AG04449 (cell line): ENCODE data around the gene MDH1B.
A peak's percentile ranks its signal among the peaks of the same experiment; 100 is the strongest.

Source experiments
- CTCF ChIA-PET: fragments of 350-600 bp; formaldehyde crosslinking; extraction: SDS; loops from one replicate; lab custom pipeline; 2021; ENCODE audit warnings: antibody characterized with exemption; lab: Yijun Ruan, JAX
- POLR2A ChIA-PET: fragments of 400-600, 350-600 bp; formaldehyde crosslinking; extraction: SDS; loops from one replicate; lab custom pipeline; 2020; ENCODE audit warnings: antibody characterized with exemption, inconsistent platforms; lab: Yijun Ruan, JAX
- DNase-seq: peaks from one replicate; pipeline ENCODE4 v3.0.0-alpha.2; 2010; ENCODE audit warnings: low read depth, low spot score
- H3K4me3 ChIP-seq: 2 replicates; pipeline ENCODE4 v1.5.1; 2011; ENCODE audit warnings: low read depth, mild to moderate bottlenecking, control low read depth, low read length
- TF ChIP-seq, protein P1 (sequence below): IDR thresholded peaks from one replicate; pipeline ENCODE4 v1.5.1; 2011; ENCODE audit warnings: mild to moderate bottlenecking, moderate library complexity, low read length, control low read depth, inconsistent platforms; ENCODE audit not compliant: insufficient read depth; ENCODE audit errors: missing control alignments

The MDH1B gene

DNA sequence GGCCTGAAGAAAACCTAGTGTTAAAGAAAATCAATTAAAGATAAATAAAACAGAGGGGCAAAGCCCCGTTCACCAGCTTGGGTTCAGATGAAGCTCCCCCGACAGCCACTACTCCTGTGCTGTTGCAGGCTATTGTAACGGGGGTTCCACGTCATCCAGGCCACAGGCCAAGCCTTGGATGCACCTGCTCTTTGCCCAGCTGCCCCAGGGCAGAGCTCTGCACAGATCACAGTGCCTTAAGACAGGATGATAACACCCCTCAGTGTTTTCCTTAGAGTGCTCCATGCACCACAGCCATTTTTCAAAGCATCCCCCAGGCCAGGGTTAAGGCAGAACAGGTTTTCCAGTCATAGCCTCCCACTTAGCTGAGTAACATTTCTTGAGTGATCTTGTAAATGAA is 32.2 kb upstream of the MDH1B start:
- ChIA-PET POLR2A (no interaction called here), CTCF (interaction anchor here (1.6 to 1.9 kb wide), 2 partner anchors 11 to 15 kb away, joined by 5 to 11 read pairs; no protein-coding TSS in a partner anchor)
- TF ChIP-seq, protein P1, sequence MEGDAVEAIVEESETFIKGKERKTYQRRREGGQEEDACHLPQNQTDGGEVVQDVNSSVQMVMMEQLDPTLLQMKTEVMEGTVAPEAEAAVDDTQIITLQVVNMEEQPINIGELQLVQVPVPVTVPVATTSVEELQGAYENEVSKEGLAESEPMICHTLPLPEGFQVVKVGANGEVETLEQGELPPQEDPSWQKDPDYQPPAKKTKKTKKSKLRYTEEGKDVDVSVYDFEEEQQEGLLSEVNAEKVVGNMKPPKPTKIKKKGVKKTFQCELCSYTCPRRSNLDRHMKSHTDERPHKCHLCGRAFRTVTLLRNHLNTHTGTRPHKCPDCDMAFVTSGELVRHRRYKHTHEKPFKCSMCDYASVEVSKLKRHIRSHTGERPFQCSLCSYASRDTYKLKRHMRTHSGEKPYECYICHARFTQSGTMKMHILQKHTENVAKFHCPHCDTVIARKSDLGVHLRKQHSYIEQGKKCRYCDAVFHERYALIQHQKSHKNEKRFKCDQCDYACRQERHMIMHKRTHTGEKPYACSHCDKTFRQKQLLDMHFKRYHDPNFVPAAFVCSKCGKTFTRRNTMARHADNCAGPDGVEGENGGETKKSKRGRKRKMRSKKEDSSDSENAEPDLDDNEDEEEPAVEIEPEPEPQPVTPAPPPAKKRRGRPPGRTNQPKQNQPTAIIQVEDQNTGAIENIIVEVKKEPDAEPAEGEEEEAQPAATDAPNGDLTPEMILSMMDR, result no peak
- no peak for DNase-seq
- no peak overlapping the region for H3K4me3 ChIP-seq

DNA sequence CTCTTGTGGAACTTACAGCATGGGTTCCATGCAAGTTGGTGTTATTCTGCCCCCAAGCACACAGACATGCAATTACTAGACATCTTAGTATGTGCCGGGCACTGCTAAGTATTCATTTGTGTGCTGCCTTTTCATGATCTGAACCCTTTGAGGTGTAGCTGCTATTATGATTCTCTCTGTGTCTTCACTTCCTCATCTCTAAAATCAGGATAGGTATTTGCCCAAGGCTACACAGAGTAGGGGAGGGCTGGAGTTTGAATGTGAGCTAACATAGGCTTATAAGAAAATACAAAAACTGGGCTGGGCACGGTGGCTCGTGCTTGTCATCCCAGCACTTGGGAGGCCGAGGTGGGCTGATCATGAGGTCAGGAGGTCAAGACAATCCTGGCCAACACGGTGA is 27.5 kb upstream of the MDH1B start:
- TF ChIP-seq, protein P1, result no peak
- ChIA-PET CTCF (interaction anchor here (6.1 to 7.2 kb wide), 2 partner anchors 9 to 11 kb away, joined by 50 to 82 read pairs; no protein-coding TSS in a partner anchor), POLR2A (no interaction called here)

DNA sequence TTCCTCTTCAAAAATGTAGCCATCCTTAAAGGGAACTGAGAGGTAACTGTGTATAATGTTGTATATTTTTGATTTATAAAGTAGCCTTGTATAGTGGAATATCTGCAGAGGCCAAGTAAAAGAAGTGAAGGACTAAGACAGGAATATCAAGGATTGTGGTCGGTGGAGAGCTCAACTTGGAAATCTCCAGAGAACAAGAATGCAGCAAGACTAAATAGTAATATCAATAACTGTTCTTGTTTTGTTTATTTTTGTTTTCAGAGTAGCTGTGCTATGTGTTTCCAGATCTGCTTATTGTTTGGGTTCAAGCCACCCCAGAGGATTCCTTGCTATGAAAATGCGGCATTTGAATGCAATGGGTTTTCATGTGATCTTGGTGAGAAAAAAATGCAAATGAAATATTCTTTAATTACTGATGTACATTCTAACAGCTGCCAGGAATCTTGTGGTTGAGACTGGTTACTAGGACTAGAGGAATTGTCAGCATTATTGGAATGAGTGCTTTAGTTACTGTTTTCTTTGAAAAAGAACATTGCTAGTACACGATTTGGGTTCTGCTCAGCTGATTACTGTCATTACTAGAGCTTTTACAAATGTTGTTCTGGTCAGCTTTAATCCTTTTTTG is 25.3 kb upstream of the MDH1B start:
- POLR2A ChIA-PET, result no interaction called here
- peak; percentile 54 for DNase-seq
- CTCF ChIA-PET, result interaction anchor here (1.1 to 7.2 kb wide), 4 partner anchors 9 to 683 kb away, joined by 3 to 82 read pairs (median 28); no protein-coding TSS in a partner anchor
- H3K4me3 ChIP-seq, result no peak overlapping the region
- TF ChIP-seq, protein P1, result no peak

More for the DNA sequence above, 27.5 kb upstream of the MDH1B start:
- no peak for DNase-seq
- no peak overlapping the region for H3K4me3 ChIP-seq

DNA sequence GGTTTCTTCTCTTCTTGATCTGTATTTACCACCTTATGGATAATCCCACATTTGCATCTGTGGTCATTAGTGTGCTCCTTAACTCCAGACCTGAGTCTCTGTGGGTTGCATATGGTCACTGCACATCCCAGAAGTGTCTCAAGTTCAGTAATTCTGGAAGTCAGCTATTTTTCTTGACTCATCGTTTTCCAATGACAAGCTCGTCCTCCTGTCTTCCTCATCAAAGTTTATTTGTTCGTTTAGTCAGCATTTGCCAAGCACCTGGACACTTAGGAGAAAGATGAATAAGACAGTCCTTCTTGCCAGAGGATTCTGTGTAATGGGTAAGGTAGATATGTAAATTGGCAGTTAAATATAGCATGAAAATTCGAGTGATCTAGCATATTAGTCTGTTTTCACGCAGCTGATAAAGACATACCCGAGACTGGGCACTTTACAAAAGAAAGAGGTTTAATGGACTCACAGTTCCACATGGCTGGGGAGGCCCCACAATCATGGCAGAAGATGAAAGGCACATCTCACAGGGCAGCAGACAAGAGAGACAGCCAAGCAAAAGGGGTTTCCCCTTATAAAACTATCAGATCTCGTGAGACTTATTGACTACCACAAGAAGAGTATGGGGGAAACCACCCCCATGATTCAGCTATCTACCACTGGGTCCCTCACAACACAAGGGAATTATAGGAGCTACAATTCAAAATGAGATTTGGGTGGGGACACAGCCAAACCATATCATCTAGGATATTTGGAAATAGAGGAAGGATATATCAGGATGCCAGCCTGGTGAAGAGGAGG is 19.6 kb upstream of the MDH1B start:
- ChIA-PET POLR2A (no interaction called here), CTCF (interaction anchor here (1.1 to 5.8 kb wide), 5 partner anchors 10 to 90 kb away, joined by 3 to 71 read pairs (median 3); no protein-coding TSS in a partner anchor)
- TF ChIP-seq, protein P1, result no peak

DNA sequence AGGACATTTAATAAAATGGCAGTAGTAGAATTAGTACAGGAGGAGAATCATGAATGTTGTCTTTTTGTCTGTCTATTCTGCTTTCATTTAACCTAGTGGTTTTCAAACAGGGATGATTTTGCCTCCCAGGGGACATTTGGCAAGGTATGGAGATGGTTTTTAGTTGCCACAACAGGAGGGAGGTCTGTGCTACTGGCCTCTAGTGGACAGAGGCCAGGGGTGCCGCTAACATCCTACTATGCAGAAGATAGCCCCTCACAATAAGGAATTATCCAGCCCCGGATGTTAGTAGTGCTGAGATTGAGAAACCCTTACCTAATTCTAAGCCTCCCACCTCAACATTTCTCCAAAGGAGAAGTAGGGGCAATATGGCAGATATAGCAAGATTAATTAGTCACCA is 18.6 kb upstream of the MDH1B start:
- no peak overlapping the region for H3K4me3 ChIP-seq
- DNase-seq, result no peak
- CTCF ChIA-PET, result interaction anchor here (1.2 to 5.8 kb wide), 8 partner anchors 9 to 87 kb away, joined by 3 to 82 read pairs (median 20); partner anchors contain the start of genes FASTKD2 and MDH1B
- POLR2A ChIA-PET, result interaction anchor here (0.7 kb wide), 1 partner anchor 382 kb away, joined by 3 read pairs; the partner anchor contains the start of gene KLF7
- TF ChIP-seq, protein P1, result peak; percentile 38

More for the DNA sequence above, 19.6 kb upstream of the MDH1B start:
- DNase-seq, result no peak
- no peak overlapping the region for H3K4me3 ChIP-seq
